SJSA1 (cell line): ENCODE results near the gene FOXL1. TPM values are rescaled to one million over a fixed set of nuclear protein-coding genes. Genes with fewer than 3 reads are reported as not detected.
A peak's percentile ranks its signal among the peaks of the same experiment; 100 is the strongest.

Experiments
- DNase-seq, 2 experiments: peaks; one replicate each; pipeline ENCODE4 v3.0.0-alpha.2; 2015 to 2020; ENCODE audit warnings: low spot score in 2 of 2, low read depth in 1 of 2
- H3K27ac ChIP-seq: fragments of 250-450 bp; sonication (Bioruptor Pico); 2 replicates; pipeline ENCODE4 v1.5.1; 2020; ENCODE audit warnings: mild to moderate bottlenecking, moderate library complexity
- H3K27me3 ChIP-seq: fragments of 250-450 bp; sonication (Bioruptor Pico); replicated peaks from 2 replicates; pipeline ENCODE4 v1.5.1; 2020; ENCODE audit warnings: mild to moderate bottlenecking, moderate library complexity
- H3K36me3 ChIP-seq: fragments of 250-450 bp; sonication (Bioruptor Pico); 2 replicates; pipeline ENCODE4 v1.5.1; 2020; ENCODE audit warnings: mild to moderate bottlenecking
- H3K4me1 ChIP-seq: fragments of 250-450 bp; sonication (Bioruptor Pico); replicated peaks from 2 replicates; pipeline ENCODE4 v1.6.1; 2021; ENCODE audit warnings: mild to moderate bottlenecking
- H3K4me3 ChIP-seq: fragments of 250-450 bp; sonication (Bioruptor Pico); 2 replicates; pipeline ENCODE4 v1.5.1; 2020; ENCODE audit warnings: mild to moderate bottlenecking
- H3K9me3 ChIP-seq: fragments of 250-450 bp; sonication (Bioruptor Pico); replicated peaks from 2 replicates; pipeline ENCODE4 v1.5.1; 2020; ENCODE audit warnings: mild to moderate bottlenecking
- total RNA-seq: library from RNA; depleted of rRNA; stranded (reverse); fragments of >200 nt; shearing (Covaris generic); gene quantifications from 2 replicates; pipeline ENCODE4 v1.2.3, GENCODE V29; 2014

Gene FOXL1
- total RNA-seq, 1 experiment from 2014 or later, result 43.2 TPM

- Histone ChIP-seq H3K27ac (no peak overlapping the region; the same call in 1 of the 2 replicates), H3K4me3 (no peak overlapping the region), H3K4me1 (peaks cover 57% of the 10 kb centered on the region), H3K9me3 (no peaks in the 10 kb centered on the region), H3K36me3 (peaks cover 81% of the 10 kb centered on the region), H3K27me3 (no peaks in the 10 kb centered on the region)
- no peak for DNase-seq
Observed at GRCh38 chr16:86575754-86576557, 2.4 kb upstream of the FOXL1 start.

- no peaks in the 10 kb centered on the region for H3K9me3 ChIP-seq
- H3K36me3 ChIP-seq, result peaks cover 77% of the 10 kb centered on the region
- H3K27ac ChIP-seq, result peak overlapping the region; percentile 90
- peaks cover 57% of the 10 kb centered on the region for H3K4me1 ChIP-seq
- DNase-seq, result no peak
- no peak overlapping the region for H3K4me3 ChIP-seq
- H3K27me3 ChIP-seq, result no peaks in the 10 kb centered on the region
Observed at GRCh38 chr16:86576591-86577313, 1.6 kb upstream of the FOXL1 start.

GRCh38 chr16:86577314-86577971 lies 906 bp upstream of the FOXL1 start:
- H3K27ac ChIP-seq, result peak overlapping the region; percentile 90

GRCh38 chr16:86578611-86579267 lies 390 bp downstream of the FOXL1 start:
- H3K27ac ChIP-seq, result peak overlapping the region; percentile 86
- DNase-seq, result peak in 1 of 2 experiments; percentile 90
- no peaks in the 10 kb centered on the region for H3K27me3 ChIP-seq
- H3K36me3 ChIP-seq, result peaks cover 73% of the 10 kb centered on the region
- H3K9me3 ChIP-seq, result no peaks in the 10 kb centered on the region
- peak overlapping the region; percentile 47 for H3K4me3 ChIP-seq
- H3K4me1 ChIP-seq, result peaks cover 57% of the 10 kb centered on the region

More at GRCh38 chr16:86577314-86577971, 906 bp upstream of the FOXL1 start:
- Histone ChIP-seq H3K36me3 (peaks cover 75% of the 10 kb centered on the region), H3K27me3 (no peaks in the 10 kb centered on the region), H3K9me3 (no peaks in the 10 kb centered on the region), H3K4me1 (peaks cover 57% of the 10 kb centered on the region), H3K4me3 (0 out of 2 replicates have a peak overlapping the region, but pooled peaks have one; percentile 0)
- peak; percentile 86 to 94 for DNase-seq

GRCh38 chr16:86579268-86580062 lies 1.1 kb downstream of the FOXL1 start:
- Histone ChIP-seq H3K4me1 (peaks cover 59% of the 10 kb centered on the region), H3K36me3 (peaks cover 70% of the 10 kb centered on the region), H3K27ac (peak overlapping the region; percentile 86), H3K9me3 (no peaks in the 10 kb centered on the region), H3K4me3 (peak overlapping the region; percentile 47), H3K27me3 (no peaks in the 10 kb centered on the region)
- DNase-seq, result peak; percentile 45 to 63

- Histone ChIP-seq H3K36me3 (peaks cover 66% of the 10 kb centered on the region), H3K27ac (peak overlapping the region; percentile 86), H3K4me1 (peaks cover 66% of the 10 kb centered on the region), H3K27me3 (no peaks in the 10 kb centered on the region), H3K4me3 (peak overlapping the region; percentile 47), H3K9me3 (no peaks in the 10 kb centered on the region)
- DNase-seq, result peak in 1 of 2 experiments; percentile 64
Observed at GRCh38 chr16:86580063-86580790, 1.9 kb downstream of the FOXL1 start.

- Histone ChIP-seq H3K9me3 (no peaks in the 10 kb centered on the region), H3K36me3 (peaks cover 61% of the 10 kb centered on the region), H3K27me3 (no peaks in the 10 kb centered on the region), H3K4me3 (peak overlapping the region; percentile 47), H3K4me1 (peaks cover 72% of the 10 kb centered on the region), H3K27ac (peak overlapping the region; percentile 86)
- DNase-seq, result peak in 1 of 2 experiments; percentile 70
Observed at GRCh38 chr16:86580791-86581170, 2.4 kb downstream of the FOXL1 start.

- peak in 1 of 2 experiments; percentile 79 for DNase-seq
- Histone ChIP-seq H3K9me3 (no peaks in the 10 kb centered on the region), H3K4me3 (peak overlapping the region; percentile 47), H3K36me3 (peaks cover 57% of the 10 kb centered on the region), H3K27me3 (no peaks in the 10 kb centered on the region), H3K27ac (peak overlapping the region; percentile 86), H3K4me1 (peaks cover 75% of the 10 kb centered on the region)
Observed at GRCh38 chr16:86581458-86581857, 3.1 kb downstream of the FOXL1 start.

GRCh38 chr16:86584071-86584685 lies 5.8 kb downstream of the FOXL1 start:
- Histone ChIP-seq H3K36me3 (peaks cover 46% of the 10 kb centered on the region), H3K27ac (peak overlapping the region; percentile 95), H3K4me3 (no peak overlapping the region), H3K4me1 (peaks cover 72% of the 10 kb centered on the region), H3K9me3 (no peaks in the 10 kb centered on the region), H3K27me3 (no peaks in the 10 kb centered on the region)
- peak; percentile 70 to 80 for DNase-seq

- no peaks in the 10 kb centered on the region for H3K9me3 ChIP-seq
- no peaks in the 10 kb centered on the region for H3K27me3 ChIP-seq
- no peak overlapping the region for H3K4me3 ChIP-seq
- DNase-seq, result peak; percentile 74 to 90
- peak overlapping the region; percentile 95 for H3K27ac ChIP-seq
- H3K36me3 ChIP-seq, result peaks cover 37% of the 10 kb centered on the region
- peaks cover 80% of the 10 kb centered on the region for H3K4me1 ChIP-seq
Observed at GRCh38 chr16:86584726-86585721, 6.7 kb downstream of the FOXL1 start.
